ENCODE measurements around the gene ERI3.

Gene ERI3, protein sequence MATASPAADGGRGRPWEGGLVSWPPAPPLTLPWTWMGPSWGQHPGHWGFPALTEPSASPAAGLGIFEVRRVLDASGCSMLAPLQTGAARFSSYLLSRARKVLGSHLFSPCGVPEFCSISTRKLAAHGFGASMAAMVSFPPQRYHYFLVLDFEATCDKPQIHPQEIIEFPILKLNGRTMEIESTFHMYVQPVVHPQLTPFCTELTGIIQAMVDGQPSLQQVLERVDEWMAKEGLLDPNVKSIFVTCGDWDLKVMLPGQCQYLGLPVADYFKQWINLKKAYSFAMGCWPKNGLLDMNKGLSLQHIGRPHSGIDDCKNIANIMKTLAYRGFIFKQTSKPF

DNA sequence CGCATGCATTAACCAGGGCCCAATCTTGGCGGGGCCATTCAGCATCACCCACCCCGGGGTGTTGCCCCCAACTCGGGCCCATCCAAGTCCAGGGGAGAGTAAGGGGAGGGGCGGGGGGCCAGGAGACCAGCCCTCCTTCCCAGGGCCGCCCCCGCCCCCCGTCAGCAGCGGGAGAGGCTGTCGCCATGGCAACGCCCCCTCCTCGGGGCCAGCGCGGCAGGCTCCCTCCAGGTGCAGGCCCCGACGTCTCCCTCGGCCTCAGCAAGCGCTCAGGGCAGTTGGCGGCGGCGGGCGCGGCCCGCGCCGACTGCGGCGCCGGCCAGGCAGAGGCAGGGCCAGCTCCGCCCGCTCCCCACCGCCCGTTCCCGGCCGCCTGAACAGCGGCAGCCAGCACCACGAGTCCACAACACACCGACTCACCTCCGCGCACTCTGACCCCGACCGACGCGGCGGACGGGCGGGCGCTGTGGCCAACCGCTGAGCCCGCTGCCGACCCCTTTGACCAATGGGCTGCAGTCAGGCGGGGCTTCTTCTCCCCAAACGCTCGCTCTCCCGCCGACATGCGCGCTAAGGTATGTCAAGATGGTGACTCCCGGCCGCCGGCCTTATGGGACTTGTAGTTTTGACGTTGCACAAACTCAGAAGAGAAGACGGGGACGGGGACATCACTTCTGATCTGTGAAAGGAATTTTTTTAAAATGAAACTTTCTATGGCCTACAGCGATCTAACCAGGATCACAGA lies at the start of gene ERI3:
TSS of gene ERI3 (minus strand) at position 418 of the 742 bp plus-strand sequence. CDS start at position 187, 231 bp downstream.
- FAIRE-seq: peak; percentile 83
- peak; percentile 96 for DNase-seq (ENCODE audit: insufficient read length, low spot score)

DNA sequence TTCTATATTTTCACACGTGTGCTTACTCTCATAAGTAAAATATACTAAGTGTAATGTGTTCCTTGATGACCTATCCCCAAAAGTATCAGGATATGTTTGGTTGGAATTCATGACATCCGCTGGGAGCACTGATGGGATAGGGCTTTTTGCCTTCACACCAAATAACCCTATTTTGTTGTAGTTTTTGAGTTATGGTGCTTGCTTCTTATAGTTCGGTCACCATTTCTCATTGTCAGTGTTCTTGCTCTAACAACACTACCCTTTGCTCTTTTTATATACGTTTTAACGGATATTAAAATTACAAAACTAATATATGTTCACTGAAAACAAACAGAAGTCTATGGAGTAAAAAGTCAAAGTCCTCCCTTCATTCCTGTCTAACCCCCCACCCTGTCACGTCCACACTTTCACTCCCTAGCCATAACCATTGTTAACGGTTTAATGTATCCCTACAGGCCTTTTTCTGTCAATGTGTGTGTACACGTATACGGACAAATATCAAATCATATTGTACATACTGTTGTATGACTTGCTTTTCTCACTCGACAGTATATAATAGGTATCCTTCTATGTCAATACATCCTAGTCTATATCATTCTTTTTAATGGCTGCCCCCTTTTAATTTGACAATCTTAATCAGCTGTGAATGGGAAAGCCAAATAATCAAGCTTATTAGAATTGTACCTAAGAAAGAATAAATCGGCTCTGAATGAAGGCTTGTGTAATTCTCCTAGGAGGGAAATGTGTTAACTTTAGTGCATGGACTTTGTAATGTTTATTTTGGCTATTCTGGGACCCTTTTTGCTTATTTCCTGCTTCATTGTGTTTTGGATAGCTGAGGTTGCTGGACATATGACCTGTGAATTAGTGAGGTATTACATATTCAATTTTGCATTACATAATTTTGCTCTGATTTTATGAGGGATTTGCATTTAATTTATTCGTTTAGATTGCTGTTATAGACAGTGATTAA lies 46.5 kb upstream of the ERI3 start:
- FAIRE-seq (no peak), DNase-seq (ENCODE audit: insufficient read length, low spot score) (no peak)

DNA sequence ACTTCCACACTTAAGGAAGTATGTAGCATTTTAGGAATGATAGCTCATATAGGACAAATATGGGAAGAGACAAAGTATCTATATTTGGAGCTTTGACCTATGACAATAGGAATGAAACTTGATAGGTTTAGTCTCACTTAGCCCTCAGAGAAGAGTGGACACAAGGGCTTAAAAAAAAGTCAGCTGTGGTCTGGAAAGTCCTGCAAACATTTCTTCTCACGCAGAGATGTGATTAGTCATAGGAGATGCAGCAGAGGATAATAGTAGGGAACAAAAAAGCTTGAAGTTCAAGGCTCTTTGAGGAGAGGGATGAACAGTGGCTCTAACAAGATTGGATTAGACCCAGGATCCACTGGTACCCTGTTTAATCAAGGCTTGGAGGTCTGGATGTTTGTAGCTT lies 35.2 kb upstream of the ERI3 start:
- FAIRE-seq: no peak
- peak; percentile 48 for DNase-seq (ENCODE audit: insufficient read length, low spot score)

DNA sequence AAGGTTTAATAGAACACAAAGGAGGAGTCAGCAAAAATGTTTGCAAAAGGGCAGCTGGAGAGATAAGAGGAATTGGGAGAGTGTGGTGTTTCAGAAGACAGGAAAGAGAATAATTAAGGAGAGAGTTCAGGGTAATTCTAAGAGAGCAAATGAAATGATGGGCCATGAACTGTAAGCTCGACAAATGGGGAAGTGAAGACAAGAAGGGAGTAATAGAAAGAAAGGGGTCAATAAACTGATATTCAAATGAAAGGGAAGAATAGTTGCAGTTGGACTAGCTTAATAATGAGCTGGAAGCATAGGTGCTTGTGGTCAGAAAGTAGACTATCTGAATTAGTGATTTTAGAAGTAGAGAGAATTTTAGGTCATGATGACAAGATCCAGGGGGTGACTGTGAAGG lies 34.4 kb upstream of the ERI3 start:
- no peak for FAIRE-seq
- DNase-seq (ENCODE audit: insufficient read length, low spot score): no peak

DNA sequence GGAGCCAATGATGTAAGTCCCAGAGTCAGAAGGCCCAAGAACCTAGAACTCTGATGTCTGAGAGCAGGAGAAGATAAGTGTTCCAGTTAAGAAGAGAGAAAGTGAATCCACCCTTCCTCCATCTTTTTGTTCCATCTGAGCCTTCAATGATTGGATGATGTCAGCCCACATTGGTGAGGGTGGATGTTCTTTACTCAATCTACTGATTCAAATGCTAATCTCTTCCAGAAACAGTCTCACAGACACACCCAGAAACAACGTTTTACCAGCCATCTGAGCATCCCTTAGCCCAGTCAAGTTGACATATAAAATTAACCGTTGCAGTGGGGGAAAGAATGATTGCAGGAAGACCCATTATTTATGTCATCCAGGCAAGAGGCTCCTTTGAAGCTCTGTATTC lies 33.5 kb upstream of the ERI3 start:
- DNase-seq (ENCODE audit: insufficient read length, low spot score) (no peak), FAIRE-seq (no peak)

DNA sequence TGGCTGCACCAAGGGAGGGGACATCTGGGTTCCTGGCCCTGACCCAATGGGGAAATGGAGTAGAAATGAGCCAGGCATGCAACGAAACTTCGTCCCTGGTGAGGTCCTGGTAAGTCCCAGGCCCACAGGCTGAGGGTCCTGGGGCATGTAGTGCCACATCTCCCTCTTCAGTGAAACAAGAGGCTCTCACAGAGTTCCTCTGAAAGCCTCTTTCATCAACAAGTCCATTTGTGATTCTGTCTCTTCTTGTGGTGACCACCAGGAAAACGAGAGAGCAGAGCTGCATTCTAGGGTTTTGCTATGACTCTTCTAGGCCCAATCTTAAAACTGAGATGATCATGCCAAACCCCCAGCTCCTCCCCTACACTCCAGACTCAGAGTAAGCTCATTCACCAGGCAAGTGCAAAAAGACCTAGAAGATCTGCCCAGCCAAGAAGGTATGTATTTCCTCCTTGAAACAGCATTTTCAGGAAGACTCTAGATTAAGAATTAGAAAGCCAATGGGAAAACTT lies 25.7 kb upstream of the ERI3 start:
- FAIRE-seq (no peak), DNase-seq (ENCODE audit: insufficient read length, low spot score) (no peak)

DNA sequence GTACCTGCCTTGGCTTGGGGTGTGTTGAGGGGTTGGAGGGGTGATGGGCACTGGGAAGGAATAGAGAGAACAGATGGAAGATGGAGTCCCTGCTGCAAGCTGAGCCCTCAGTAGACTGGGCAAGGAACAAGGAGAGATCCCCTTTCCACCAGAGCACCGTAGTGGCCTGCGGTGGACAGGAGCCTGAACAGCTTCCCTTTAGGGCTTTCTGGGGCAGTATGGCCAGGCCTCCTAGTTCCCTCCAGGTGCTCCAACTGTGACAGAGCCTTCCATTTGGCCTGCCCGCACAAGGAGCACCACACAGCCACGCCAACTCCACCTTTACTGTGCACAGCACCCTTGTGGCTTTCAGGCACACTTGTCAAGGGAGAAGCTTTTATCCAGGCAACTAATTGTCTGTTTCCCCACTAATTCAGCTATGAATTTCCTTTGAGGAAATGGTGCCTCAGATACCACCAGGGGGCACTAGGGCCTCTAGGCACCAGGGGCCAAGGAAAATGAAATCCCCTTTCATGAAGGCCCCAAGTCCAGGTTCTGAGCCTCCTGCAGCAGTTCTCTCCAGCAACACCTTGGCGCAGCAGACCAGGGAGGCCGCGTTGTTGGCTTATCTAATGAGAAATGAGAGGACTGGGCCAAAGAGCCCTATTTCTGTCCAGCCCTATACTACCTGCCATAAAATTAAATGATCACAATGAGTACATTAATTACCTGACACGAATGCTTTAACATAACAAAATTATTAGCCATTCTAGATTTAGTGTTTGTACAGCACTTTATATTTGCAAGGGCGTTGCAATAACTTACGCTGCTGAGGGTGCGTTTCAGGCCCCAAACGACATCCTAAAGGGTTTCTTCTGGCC lies 23.1 kb upstream of the ERI3 start:
- FAIRE-seq (no peak), DNase-seq (ENCODE audit: insufficient read length, low spot score) (peak; percentile 34)

DNA sequence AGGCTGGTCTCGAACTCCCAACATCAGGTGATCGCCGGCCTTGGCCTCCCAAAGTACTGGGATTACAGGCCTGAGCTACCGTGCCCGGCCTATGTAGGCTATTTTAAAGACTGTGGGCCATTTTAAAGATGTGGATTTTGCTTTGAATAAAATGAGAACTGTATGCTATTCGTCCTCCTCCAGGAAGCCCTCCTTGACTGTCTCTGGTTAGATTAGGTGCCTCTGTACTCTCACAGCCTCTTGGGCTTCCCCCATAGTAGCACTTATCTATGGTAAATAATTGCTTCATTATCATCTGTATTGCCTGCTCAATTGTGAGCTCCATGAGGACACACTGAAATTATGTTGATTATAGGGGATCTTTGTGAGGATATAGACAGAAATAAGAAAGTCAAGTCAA lies 20.5 kb upstream of the ERI3 start:
- no peak for DNase-seq (ENCODE audit: insufficient read length, low spot score)
- FAIRE-seq: no peak

DNA sequence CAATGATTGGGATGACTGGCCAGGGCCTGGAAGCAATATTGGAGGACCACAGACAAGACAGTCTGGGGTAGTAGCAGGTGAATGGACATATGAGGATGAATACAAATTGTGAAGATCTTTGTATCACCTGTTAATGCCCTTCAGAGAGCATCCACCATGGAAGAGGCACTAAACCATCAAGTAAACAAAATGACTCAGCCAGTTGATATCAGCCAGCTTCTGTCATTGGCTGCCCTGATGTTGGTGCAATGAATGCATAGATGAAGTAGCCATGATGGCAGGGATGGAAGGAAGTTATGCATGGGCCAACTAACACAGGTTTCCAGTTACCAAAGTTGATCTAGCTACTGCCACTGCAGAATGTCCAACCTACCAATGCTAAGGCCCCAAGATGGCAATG lies 16.1 kb upstream of the ERI3 start:
- DNase-seq (ENCODE audit: insufficient read length, low spot score): no peak
- no peak for FAIRE-seq

DNA sequence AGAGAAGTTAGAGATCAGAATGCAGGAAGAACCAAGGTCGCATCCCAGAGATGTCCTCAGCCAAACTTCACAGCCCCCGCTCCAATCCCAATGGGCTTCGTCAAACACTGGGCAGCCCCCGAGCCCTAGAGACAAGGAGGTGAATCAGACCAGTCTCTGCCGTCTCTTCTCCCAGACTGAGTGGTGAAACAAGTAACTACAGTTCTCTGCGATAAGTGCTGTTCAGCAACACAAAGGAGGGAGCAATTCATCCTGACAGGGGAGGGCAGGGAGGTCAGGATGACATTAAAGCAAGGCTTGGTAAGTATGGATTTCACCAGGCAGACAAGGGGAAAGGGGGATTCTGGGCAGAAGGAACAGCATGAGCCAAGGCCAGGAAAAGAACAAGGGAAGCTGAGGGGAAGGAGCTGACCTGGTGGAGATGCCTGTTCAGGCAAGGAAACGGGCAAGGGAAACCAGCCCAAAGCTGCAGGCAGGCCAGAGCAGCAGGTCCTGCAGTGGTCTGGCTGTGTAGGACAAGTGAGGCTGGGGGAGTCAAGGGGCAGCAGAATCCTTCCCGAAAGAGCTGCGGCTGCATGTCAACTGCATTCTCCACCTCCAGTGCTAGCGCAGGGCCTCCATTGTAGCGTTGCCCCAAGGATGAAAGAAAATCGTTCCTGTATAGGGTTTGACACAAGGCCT lies 13.6 kb upstream of the ERI3 start:
- FAIRE-seq: no peak
- DNase-seq (ENCODE audit: insufficient read length, low spot score): no peak

DNA sequence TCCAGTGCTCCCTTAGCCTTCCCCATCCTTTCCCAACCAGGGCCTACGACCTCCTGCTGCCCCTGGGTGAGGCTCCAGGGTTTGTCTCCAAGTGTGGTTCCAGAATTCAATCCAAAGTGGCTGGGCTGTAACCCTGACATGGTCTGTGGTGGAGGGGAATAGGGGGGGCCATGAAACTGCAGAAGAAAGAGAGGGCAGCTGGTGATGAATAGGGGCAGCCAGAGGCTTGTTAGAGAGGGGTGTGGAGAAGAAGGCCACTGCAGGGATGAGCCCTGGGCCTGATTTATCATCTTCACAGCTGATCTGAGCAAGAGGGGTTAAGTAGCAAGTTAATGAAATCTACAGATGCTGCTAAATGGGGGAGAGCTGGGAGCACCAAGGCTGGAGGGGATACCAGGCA lies 12.9 kb upstream of the ERI3 start:
- no peak for FAIRE-seq
- no peak for DNase-seq (ENCODE audit: insufficient read length, low spot score)

DNA sequence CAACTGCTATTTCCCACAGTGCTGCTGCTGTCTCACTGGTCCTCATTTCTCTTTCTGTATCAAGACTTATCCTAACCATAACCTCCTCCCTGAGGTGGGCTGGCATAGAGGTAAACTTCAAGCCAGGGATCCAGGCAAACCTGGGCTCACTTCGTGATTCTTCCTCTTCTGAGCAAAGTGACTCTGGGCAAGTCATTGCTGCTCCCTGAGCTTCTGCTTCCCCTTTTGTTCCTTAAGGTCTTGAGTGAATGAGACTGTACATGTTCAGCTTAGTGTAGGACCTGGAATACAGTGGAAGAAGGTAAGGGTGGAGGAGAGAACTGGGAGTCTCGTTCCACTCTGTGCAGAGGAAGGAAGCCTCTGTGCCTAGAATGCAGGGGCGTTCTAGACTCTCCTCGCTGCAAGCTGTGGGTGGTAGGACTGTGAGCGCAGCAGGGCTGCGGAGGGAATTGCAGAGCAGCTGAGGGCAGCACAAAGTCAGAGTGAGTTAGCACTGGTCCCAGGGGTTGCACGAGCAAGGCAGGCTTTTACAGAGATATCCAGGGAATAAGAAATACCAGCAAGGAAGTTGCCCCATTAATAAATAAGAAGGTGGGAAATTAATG lies 11.4 kb upstream of the ERI3 start:
- DNase-seq (ENCODE audit: insufficient read length, low spot score): no peak
- FAIRE-seq: no peak

DNA sequence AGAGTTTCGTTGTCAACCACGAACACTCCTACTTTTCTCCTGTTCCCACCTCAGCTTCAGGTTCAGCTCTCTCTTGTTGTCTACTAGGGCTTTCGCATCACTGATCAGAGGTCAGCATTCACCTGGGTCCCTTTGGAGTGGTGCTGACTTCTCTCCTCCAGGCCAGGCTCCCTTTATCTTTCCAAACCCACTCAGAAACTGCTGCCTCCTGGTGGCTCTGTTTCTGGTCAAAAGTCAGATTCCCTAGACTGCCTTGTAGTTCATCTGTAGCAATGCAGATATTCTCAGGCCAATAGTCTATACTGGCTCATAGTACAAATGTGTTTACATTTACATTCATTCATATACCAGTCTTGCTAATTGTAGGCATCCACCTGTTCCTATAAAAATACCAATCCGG lies 6.4 kb upstream of the ERI3 start:
- DNase-seq (ENCODE audit: insufficient read length, low spot score): peak; percentile 10
- FAIRE-seq: no peak

DNA sequence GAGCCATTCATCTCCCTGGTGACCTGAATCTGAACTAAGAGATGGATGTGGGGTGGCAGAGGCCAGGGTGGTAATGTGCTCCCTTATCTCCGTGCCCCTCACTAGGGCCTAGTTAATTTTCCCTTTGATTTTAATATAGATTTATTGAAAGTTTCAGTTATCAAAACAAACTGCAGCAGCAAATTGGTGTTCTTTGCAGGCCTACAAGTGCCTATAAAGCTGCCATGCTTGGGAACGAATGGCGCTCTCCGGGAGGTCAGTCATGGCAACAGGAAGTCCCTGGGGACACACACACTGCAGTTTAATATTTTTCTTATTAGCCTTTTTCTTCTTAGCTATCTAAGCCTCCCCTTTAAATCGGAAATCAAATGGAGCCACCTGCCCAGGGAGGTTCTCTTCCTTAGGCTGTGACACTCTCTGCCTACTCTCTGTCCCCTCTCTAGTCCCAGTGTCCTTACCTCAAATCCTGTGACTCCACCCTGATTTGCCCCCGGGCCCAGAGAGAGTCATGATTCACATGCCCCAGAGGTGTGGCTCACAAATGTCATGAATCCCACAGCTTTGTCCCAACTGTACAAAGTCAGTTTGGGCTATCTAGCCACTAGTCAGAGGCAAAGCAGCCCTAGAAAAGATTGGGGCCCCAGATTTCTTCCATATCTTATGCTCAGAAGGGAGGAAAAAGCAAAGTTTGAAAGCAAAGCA lies 4.3 kb upstream of the ERI3 start:
- FAIRE-seq: no peak
- no peak for DNase-seq (ENCODE audit: insufficient read length, low spot score)

DNA sequence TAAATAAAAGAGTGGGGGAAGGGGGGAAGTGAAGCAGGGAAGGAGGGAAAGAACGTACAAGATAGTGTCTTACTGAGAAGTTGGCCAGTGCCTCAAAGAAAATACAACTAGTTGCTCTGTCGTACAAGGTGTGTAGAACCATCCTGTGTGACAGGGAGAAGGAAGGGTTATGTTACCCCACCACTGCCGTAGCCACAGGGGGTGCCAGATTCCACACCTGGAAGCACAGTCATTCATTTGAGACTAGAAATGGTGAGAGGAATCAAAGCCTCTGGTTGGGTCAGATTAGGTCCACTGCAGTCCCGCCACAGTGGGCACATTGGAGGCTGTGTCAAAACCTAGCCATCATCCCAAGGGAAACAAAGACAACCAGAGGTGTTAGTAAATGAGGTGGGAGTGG lies 2.7 kb upstream of the ERI3 start:
- FAIRE-seq: no peak
- no peak for DNase-seq (ENCODE audit: insufficient read length, low spot score)

DNA sequence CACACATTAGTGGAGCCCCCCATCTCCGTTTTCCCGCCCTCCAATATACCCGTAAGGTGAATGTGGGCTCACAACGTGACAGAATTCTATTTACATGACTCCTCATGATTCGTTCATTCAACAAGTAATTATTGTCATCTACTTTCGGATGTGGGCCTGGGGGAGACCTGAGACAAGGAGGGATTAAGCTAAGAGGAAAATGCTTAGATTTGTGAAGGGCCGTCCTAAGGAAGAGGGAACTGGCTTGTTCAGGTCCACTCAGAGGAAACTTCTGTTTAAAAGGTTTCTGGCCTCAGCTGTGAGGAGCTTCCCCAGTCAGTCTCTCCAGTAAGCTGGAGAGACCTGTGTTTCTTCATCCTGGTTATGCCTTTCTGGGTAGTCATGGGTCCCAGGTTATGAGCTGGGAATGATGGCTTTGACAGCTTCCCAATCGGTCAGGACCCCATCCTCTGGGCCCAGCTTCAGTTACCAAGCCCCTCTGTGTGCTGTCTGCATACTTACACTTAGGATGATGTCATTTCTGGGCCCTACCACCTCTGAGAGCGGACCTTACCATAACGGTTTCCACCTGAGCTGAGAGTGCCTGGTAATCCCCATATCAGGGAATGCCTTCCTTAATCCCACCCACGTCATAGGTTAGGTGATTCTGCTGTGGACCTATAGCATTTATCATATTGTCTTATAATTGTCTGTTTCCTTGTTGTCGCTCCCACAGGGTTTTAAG lies 687 bp upstream of the ERI3 start:
- FAIRE-seq (peak; percentile 23), DNase-seq (ENCODE audit: insufficient read length, low spot score) (peak; percentile 4)

DNA sequence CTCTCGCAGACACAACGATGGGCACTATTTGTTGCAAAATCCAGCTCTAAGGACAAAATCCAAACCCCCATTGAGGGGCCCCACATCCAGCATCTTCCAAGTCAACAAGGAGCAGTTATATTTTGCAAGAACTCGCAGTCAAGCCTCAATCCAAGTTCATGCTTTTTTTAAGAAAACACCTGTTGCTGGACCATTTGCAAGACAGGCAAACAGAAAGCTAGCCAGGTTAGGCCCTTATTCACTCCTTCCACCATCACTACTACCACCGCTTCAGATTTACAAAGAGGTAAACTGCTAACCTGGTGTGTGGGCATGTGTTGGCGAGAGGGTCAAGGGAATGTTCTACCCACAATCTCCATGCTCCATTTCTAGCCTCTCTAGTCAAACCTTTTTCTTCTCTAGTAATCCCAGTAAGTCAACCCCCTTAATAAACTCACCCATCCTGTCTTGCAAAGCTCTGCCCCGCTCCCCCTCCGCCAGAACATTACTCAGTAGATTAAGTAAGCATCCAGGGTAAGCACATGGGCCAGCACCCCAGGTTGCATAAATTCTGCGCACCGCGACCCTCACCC lies 703 bp downstream of the ERI3 start:
- no peak for DNase-seq (ENCODE audit: insufficient read length, low spot score)
- no peak for FAIRE-seq
